ENCODE results near the gene TMPRSS11A. TPM values are rescaled to one million over a fixed set of nuclear protein-coding genes. Genes with fewer than 3 reads are reported as not detected.

The TMPRSS11A gene
- total RNA-seq, 1 donor from 2014 or later, result not detected

GRCh38 chr4:67911638-67912037, 51.7 kb downstream of the TMPRSS11A start:
- Histone ChIP-seq H3K4me2 (no peak overlapping the region), H4K20me1 (ENCODE audit: low read depth) (no peaks in the 10 kb centered on the region), H3K27me3 (no peaks in the 10 kb centered on the region), H3K4me3 (no peak overlapping the region), H3K9me3 (ENCODE audit: low read depth) (no peaks in the 10 kb centered on the region), H3K9ac (no peak overlapping the region), H3K27ac (no peak overlapping the region), H3F3A (ENCODE audit: low read depth) (no peaks in the 10 kb centered on the region), H3K36me3 (no peaks in the 10 kb centered on the region), H2AFZ (replicated peaks) (no peak overlapping the region), H3K79me2 (ENCODE audit: low read depth) (no peaks in the 10 kb centered on the region), H3K4me1 (no peaks in the 10 kb centered on the region)
- no peaks in the 10 kb centered on the region for H3K9me3 Mint-ChIP-seq
- H3K4me1 Mint-ChIP-seq, result no peaks in the 10 kb centered on the region
- H3K4me3 Mint-ChIP-seq, result no peak overlapping the region
- no peak for TF ChIP-seq EZH2phosphoT487 (IDR thresholded peaks at IDR 0.05)
- no peak for TF ChIP-seq EZH2 (IDR thresholded peaks at IDR 0.05)
- TF ChIP-seq, protein P1, sequence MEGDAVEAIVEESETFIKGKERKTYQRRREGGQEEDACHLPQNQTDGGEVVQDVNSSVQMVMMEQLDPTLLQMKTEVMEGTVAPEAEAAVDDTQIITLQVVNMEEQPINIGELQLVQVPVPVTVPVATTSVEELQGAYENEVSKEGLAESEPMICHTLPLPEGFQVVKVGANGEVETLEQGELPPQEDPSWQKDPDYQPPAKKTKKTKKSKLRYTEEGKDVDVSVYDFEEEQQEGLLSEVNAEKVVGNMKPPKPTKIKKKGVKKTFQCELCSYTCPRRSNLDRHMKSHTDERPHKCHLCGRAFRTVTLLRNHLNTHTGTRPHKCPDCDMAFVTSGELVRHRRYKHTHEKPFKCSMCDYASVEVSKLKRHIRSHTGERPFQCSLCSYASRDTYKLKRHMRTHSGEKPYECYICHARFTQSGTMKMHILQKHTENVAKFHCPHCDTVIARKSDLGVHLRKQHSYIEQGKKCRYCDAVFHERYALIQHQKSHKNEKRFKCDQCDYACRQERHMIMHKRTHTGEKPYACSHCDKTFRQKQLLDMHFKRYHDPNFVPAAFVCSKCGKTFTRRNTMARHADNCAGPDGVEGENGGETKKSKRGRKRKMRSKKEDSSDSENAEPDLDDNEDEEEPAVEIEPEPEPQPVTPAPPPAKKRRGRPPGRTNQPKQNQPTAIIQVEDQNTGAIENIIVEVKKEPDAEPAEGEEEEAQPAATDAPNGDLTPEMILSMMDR (IDR thresholded peaks at IDR 0.05), result no peak
- H3K27ac Mint-ChIP-seq, result no peak overlapping the region
- no peaks in the 10 kb centered on the region for H3K36me3 Mint-ChIP-seq
- no peaks in the 10 kb centered on the region for H3K27me3 Mint-ChIP-seq (ENCODE audit: insufficient read depth, low read depth)
- DNase-seq (ENCODE audit: low spot score), result no peak

GRCh38 chr4:67911141-67911540, 52.2 kb downstream of the TMPRSS11A start:
- TF ChIP-seq EZH2phosphoT487 (IDR thresholded peaks at IDR 0.05), result no peak
- TF ChIP-seq, protein P1 (IDR thresholded peaks at IDR 0.05), result no peak
- TF ChIP-seq EZH2 (IDR thresholded peaks at IDR 0.05), result no peak
- Histone ChIP-seq H3K9ac (no peak overlapping the region), H3F3A (ENCODE audit: low read depth) (no peaks in the 10 kb centered on the region), H3K36me3 (no peaks in the 10 kb centered on the region), H3K79me2 (ENCODE audit: low read depth) (no peaks in the 10 kb centered on the region), H4K20me1 (ENCODE audit: low read depth) (no peaks in the 10 kb centered on the region), H3K4me1 (no peaks in the 10 kb centered on the region), H3K9me3 (ENCODE audit: low read depth) (no peaks in the 10 kb centered on the region), H3K27me3 (no peaks in the 10 kb centered on the region), H3K4me3 (no peak overlapping the region), H3K4me2 (no peak overlapping the region), H3K27ac (no peak overlapping the region), H2AFZ (replicated peaks) (no peak overlapping the region)
- Mint-ChIP-seq H3K27me3 (ENCODE audit: insufficient read depth, low read depth) (no peaks in the 10 kb centered on the region), H3K9me3 (no peaks in the 10 kb centered on the region), H3K4me3 (no peak overlapping the region), H3K27ac (no peak overlapping the region), H3K36me3 (no peaks in the 10 kb centered on the region), H3K4me1 (no peaks in the 10 kb centered on the region)
- DNase-seq (ENCODE audit: low spot score), result no peak

- Histone ChIP-seq H3K9me3 (ENCODE audit: low read depth) (no peaks in the 10 kb centered on the region), H3F3A (ENCODE audit: low read depth) (no peaks in the 10 kb centered on the region), H3K9ac (no peak overlapping the region), H3K79me2 (ENCODE audit: low read depth) (no peaks in the 10 kb centered on the region), H3K4me3 (no peak overlapping the region), H3K36me3 (no peaks in the 10 kb centered on the region), H4K20me1 (ENCODE audit: low read depth) (no peaks in the 10 kb centered on the region), H3K27me3 (no peaks in the 10 kb centered on the region), H3K27ac (no peak overlapping the region), H2AFZ (replicated peaks) (no peak overlapping the region), H3K4me2 (no peak overlapping the region), H3K4me1 (no peaks in the 10 kb centered on the region)
- Mint-ChIP-seq H3K27me3 (ENCODE audit: insufficient read depth, low read depth) (no peaks in the 10 kb centered on the region), H3K27ac (no peak overlapping the region), H3K4me1 (no peaks in the 10 kb centered on the region), H3K36me3 (no peaks in the 10 kb centered on the region), H3K9me3 (no peaks in the 10 kb centered on the region), H3K4me3 (no peak overlapping the region)
- no peak for TF ChIP-seq EZH2phosphoT487 (IDR thresholded peaks at IDR 0.05)
- no peak for TF ChIP-seq EZH2 (IDR thresholded peaks at IDR 0.05)
- TF ChIP-seq, protein P1 (IDR thresholded peaks at IDR 0.05), result no peak
- DNase-seq (ENCODE audit: low spot score), result no peak
These were observed 52.7 kb downstream of the TMPRSS11A start for GRCh38 chr4:67910585-67910905.

Measured in neural progenitor cell (in vitro differentiated cells).